NB4 (cell line): Measurements from ENCODE around the gene CD177.
"Not testable (repeated sequence)": the region's sequence is repeated elsewhere in the genome, so short reads cannot be mapped to it uniquely, and the experiment has no call there.

Experiments used
- POLR2A ChIP-seq: IDR thresholded peaks from 2 replicates; pipeline ENCODE4 v1.6.1; 2011; ENCODE audit warnings: mild to moderate bottlenecking; ENCODE audit not compliant: insufficient read length; ENCODE audit errors: extremely low read depth
- TF ChIP-seq, protein P1 (sequence below): IDR thresholded peaks from one replicate; pipeline ENCODE4 v1.5.1; 2012; ENCODE audit warnings: low read depth, low read length
- TF ChIP-seq, protein P2 (sequence below): IDR thresholded peaks from 2 replicates; pipeline ENCODE4 v1.6.1; 2011; ENCODE audit warnings: low read depth, low read length

DNA sequence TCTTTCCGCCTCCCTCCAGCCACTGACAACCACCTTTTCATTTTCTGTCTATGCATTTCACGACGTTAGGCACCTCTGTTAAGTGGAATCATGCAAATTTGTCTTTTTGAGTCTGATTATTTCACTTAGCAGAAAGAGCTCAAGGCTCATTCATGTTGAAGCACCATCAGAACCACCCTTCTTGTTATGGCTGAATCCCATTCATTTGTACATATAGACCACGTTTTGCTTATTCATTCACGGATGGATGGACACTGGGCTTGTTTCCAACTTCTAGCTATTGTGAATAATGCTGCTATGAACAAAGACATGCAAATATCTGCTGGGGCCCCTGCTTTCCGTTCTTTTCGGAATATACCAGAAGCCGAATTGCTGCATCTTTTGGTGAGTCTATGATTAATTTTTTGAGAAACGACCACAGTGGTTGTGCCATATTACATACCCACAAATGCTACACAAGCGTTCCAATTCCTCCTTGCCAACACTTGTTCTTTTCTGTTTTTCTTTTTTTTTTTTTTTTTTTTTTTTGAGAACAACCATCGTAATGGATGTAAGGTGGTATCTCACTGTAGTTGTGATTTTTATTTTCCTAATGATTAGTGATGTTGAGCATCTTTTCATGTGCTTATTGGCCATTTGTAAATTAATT lies 37.5 kb downstream of the CD177 start:
- TF ChIP-seq POLR2A: not testable (repeated sequence)
- TF ChIP-seq, protein P1, sequence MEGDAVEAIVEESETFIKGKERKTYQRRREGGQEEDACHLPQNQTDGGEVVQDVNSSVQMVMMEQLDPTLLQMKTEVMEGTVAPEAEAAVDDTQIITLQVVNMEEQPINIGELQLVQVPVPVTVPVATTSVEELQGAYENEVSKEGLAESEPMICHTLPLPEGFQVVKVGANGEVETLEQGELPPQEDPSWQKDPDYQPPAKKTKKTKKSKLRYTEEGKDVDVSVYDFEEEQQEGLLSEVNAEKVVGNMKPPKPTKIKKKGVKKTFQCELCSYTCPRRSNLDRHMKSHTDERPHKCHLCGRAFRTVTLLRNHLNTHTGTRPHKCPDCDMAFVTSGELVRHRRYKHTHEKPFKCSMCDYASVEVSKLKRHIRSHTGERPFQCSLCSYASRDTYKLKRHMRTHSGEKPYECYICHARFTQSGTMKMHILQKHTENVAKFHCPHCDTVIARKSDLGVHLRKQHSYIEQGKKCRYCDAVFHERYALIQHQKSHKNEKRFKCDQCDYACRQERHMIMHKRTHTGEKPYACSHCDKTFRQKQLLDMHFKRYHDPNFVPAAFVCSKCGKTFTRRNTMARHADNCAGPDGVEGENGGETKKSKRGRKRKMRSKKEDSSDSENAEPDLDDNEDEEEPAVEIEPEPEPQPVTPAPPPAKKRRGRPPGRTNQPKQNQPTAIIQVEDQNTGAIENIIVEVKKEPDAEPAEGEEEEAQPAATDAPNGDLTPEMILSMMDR: not testable (repeated sequence)
- TF ChIP-seq, protein P2, sequence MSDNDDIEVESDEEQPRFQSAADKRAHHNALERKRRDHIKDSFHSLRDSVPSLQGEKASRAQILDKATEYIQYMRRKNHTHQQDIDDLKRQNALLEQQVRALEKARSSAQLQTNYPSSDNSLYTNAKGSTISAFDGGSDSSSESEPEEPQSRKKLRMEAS: not testable (repeated sequence)
